HG03457 (cell line): Measurements from ENCODE around the gene ADPRS.

Experiments used
- ATAC-seq: cut with Tn5 transposase; IDR thresholded peaks from one replicate; pipeline ENCODE4 v1.9.1; 2021; ENCODE audit warnings: moderate number of reproducible peaks; ENCODE audit not compliant: unreplicated experiment

The ADPRS gene

DNA sequence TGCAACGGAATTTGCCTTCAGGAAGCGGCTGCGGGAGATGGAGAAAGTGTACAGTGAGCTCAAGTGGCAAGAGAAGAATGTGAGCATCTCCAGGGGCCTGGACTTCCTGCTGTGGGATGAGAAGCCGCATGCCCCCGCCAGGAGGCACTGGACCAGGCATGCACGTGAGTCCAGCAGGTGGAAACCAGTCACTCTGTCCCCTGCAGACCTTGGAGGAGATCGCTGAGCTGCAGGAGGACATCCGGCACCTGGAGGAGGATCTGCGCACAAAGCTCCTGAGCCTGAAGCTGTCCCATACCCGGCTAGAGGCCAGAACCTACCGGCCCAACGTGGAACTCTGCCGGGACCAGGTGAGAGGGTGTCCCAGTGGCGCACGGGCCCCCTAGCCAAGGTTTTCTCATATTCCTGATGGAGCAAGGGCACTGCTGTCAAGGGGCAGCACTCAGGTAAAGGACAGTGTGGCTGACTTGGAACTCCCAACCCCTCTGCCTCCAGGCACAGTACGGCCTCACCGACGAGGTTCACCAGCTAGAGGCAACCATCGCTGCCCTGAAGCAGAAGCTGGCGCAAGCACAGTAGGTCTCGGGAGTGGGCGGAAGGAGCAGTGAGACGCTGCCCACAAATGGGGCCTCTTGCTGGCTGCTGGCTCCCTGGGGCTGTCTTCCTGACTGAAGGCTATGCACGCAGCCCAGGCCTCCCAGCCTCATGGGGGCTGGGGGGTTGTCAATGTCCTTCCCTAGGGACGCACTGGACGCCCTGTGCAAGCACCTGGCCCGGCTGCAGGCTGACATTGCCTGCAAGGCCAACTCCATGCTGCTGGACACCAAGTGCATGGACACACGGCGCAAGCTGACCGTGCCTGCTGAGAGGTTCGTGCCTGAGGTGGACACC is 1.2 kb upstream of the ADPRS start:
- no peak for ATAC-seq

DNA sequence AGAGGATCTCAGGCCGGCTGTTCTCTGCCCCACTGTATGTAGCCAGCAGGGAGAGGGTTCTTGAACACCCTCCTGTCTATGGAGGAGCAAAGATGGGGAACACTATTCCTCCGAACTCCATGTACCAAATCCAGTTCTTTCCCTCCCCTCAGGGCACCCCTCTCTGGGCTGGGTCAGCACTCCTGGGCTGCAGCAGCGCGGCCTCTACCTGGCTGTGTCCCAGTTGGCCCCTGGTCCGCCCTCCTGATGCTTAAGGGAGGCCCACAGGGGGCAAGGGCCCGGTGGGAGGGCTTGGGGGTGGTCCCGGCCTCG is 471 bp upstream of the ADPRS start:
- ATAC-seq: no peak

DNA sequence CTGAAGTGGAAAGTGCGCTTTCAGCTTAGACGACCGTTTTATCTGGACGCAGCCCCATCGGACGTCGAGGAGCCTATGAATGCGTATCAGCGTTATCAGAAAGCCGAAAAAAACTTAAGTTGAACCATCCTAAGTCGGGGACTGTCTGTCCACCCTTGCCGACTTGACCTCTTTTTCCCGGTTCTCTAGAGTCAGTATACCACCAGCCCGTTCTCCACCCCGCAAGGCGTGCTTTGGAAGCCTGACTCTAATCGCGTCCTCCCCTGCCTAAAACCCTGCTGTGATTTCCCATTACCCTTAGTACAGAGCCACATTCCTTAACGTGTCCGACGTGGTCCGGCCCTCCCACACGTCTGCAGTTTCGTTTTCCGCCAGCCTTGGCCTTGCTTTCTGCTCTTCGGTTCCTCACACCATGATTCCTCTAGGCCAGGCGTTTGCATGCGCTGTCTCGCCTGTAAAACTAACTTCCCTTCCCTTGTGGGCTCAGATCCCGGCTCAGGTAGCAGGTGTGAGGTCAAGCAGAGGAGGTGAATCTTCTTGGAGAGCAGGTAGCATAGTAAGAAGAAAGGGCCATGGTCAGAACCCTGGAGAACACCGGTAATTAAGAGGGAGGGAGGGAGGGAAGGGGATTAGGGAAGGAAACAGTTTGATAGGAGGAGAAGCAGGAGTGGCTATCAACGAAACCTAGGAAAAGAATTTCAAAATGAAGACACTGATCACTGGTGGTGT is 865 bp downstream of the ADPRS start:
- no peak for ATAC-seq

DNA sequence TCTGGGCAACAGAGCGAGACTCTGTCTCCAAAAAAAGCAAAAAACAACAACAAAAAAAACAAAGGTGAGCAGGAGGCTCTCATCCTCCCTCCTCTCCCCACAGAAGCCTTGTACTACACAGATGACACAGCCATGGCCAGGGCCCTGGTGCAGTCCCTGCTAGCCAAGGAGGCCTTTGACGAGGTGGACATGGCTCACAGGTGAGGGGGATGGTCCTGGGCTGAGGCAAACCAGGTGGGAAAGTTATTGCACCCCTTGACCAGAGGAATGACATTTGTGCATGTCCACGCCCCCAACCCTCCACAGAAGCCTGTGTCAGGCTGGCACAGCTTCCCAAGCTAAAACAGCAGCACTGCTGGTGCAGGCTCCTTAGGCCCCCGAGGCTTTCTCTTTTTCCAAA is 2.4 kb downstream of the ADPRS start:
- ATAC-seq: no peak

DNA sequence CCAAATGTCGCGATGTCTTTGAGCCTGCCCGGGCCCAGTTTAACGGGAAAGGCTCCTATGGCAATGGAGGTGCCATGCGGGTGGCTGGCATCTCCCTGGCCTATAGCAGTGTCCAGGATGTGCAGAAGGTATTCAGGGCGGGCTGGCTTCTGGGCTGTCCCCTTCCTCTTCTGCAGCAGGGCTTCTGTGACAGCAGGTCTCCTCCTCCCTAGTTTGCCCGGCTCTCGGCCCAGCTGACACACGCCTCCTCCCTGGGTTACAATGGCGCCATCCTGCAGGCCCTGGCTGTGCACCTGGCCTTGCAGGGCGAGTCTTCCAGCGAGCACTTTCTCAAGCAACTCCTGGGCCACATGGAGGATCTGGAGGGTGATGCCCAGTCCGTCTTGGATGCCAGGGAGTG is 3.0 kb downstream of the ADPRS start:
- ATAC-seq: no peak

DNA sequence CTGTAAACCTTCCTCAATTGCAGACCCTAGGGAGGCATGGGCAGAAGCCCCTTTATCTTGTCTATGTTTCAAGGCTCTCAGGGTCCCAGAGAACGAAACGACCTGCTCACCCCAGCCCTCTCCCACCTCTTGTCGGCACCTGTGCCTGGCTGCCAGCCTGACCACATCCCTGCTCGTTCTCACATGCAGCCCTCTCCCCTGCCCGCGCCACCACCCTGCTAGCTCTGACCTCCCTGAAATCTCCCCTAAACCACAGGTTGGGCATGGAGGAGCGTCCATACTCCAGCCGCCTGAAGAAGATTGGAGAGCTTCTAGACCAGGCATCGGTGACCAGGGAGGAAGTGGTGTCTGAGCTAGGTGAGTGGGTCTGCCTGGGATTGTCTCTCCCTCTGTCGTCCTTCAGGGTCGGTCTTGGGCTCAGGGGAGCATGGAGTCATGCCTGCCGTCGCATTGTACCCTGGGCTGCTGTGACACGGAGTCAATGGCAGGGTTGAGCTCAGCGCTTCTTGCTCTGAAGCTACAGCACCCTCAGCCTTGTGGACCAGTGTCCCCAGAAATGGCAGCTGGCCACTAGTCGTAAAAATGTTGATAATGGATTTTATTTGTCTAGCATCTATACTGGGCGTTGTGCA is 3.6 kb downstream of the ADPRS start:
- ATAC-seq: no peak

DNA sequence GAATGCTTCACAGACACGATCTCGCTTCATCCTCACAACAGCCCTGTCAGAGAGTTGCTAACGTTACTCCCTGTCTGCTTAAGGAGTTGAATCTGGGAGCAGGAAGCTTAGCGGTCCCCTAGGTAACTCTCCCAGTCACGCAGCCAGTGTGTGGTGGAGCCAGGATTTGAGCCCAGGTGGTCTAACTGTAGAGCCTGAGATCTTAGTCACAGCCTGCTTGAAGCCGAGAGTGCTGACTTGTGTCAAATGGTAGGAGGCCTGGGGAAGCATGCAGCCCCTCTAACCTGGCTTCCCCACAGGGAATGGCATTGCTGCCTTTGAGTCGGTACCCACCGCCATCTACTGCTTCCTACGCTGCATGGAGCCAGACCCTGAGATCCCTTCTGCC is 4.1 kb downstream of the ADPRS start:
- ATAC-seq: no peak

DNA sequence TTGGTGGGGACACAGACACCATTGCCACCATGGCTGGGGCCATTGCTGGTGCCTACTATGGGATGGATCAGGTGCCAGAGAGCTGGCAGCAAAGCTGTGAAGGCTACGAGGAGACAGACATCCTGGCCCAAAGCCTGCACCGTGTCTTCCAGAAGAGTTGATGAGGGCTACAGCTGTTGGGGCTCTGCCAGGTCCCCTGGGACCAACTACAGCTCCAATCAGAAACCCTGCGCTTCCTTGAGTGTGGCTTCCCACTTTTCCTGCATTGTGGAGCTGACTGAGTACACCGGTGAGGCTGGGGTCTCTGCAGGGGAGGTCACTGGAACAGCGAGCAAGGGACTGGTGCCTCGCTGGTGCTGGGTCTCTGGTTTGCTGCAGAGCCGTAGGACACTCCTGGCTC is 4.5 kb downstream of the ADPRS start:
- no peak for ATAC-seq

DNA sequence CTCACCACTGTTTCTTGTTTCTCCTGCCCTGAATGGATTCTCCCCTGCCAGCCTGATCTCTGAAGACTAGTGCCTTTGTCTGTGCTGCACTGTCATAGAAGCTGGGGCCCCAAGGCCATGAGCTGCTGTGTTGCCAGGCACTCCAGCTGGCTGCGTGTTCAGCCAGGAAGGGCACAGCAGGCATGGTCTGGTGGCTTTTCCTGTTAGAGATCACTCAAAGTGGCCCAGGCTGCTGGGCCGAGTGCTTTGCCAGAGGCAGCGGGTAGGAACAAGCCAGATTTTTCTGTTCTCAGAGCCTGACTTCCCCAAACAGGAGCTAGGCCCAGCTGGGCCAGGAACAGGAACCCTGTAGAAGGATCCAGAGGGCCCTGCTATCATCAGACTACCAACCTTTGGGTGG is 5.2 kb downstream of the ADPRS start:
- no peak for ATAC-seq

DNA sequence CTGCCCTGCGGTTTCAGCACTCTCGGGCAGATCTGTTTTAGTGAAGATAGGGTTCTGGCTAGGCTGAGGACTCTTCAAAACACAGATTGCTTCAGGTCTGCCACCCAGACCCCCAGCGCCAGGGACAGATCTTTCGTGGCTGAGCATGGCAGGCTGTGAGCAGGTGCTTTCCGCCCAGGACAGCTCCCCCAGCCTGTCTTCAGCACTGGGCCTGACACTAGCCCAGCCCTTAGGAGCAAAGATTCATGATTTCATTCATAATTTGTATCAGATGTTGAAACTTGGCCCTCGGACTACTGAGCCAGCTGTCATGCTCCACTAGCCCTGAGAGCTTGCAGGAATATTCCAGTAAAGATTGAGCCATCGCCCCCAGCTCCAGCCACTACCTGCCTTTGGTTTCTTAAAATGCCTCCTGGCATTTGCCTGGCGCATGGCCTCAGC is 5.9 kb downstream of the ADPRS start:
- no peak for ATAC-seq

DNA sequence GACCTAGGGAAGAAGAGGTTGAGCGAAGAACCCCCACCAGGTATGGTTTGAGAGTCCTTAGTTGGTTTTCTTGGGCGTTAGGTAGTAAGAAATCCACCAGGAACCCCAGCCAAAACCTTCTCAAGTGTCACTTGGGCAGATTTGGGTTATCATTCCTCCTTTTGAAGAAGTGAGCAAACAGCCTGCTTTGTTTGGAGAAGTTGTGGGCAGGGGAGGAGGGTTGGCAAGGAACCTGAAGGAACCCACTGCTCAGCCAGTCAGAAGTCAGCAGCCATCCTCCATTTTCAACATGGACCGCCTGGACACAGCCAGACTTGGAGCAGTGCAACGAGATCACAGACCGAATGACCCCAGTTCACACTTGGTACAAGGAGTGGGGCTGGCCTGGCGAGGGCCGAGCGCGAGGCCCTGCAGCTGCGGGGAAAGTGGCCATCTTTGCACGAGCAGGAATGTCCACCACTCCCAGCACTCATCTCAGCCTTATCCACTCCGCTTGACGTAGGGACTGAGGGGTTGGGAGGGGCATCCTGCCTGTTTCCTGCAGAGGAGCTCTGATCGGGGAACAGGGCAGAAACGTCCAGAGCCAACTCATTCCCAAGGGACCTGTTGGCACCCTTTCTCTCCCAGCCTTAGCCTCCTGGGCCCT is 7.2 kb downstream of the ADPRS start:
- ATAC-seq: no peak

DNA sequence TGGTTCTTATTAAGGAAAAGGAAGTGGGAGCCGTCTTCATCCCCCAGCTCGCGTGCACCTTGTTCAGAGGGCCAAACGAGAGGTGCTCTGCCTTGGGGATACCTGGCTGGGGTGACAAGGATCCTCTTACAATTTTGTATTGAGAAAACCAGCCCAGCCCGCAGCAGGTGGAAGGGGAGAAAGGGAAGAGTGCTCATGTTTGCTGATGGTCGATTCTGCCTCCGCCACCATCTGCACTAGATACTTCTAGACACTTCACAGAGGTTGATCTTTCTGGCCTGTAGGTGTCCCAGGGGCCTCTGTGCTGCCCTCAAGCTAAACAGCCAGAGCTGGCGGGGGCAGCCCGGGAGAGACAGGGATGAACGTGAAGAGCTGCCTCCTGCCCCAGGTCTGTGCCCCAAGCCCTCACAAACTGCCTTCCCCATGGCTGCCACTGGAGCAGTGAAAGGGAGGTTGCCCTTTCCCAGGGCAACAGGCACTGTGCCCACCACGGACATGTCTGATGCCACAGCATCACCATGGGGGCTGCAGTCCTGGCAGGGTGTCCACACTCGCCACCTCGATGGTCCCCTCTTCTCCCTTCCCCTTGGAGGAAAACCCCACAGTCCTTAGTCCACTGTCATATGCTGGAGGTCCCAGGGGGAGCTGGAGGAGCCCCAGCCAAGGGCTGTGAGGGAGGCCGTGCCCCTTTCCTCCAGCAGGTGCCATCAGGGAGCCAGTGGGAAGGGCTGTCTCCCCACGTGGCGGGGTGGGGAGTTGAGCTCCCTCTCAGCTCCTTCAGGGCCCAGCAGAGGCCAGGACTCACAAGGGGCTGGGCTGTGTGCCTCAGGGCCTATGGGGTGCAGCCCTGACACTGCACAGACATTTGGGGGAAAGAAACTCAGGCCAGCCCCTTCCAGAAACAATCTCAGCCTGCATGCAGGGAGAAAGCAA is 8.1 kb downstream of the ADPRS start:
- no peak for ATAC-seq

DNA sequence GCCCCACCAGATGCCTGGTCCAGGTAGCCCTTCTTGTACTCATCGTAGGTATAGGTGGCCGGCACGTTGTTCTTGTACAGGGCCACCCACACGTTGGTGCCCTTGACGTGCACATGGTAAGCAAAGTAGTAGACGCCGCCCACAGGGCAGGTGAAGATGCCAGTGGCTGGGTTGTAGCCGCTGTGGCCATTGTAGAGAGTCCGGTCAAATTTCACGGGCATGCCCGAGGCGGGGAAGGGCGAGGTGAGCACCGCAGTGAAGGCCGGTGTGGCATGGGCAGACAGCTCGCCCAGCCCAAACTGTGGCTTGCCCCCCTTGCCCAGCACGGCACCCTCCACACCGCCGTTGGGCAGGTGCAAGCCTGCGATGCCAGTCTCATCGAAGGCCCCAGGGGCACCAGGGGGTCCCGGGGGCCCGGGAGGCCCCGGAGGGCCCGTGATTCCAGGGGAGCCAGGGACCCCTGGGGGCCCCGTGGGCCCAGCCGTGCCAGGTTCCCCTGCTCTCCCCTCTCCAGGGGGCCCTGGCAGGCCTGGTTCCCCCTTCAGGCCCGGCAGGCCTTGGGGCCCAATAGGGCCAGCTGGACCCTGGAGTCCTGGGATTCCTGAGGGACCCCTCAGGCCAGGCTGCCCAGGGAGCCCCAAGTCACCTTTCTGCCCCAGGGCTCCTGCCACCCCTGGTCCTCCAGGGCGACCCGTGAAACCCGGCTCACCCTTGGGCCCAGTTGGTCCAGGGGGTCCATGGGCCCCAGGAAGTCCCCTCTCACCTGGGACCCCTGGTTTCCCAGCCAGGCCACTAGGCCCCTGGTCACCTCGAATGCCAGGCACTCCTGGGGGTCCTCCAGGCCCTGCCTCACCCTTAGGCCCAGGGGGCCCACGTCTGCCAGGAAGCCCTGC is 9.2 kb downstream of the ADPRS start:
- ATAC-seq: no peak

DNA sequence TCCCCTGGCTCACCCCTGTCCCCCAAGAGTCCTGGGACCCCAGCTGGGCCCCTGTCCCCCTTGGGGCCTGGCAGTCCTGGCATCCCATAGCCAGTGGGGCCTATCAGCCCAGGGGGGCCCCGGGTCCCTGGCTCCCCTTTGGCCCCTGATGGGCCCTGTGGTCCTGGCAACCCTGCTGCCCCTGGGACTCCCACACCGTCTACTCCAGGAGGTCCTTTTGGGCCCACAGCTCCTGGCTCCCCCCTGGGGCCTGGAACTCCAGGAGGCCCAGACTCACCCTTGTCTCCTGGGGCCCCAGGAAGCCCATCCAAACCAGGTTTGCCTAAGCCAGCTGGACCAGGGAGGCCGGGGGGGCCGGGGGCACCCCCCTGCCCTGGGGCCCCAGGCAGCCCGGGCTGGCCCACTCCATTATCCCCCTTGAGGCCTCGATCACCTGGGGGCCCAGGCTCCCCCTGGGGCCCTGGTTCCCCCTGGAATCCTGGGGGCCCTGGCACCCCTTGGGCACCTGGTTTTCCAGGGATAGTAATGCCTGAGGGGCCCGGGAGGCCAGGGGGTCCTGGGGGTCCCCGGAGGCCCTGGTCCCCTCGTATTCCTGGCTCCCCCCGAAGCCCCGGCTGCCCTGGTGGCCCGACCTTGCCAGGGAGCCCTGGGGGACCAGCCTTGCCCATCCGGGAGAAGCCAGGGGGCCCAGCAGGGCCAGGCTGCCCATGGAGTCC is 10.1 kb downstream of the ADPRS start:
- ATAC-seq: no peak

DNA sequence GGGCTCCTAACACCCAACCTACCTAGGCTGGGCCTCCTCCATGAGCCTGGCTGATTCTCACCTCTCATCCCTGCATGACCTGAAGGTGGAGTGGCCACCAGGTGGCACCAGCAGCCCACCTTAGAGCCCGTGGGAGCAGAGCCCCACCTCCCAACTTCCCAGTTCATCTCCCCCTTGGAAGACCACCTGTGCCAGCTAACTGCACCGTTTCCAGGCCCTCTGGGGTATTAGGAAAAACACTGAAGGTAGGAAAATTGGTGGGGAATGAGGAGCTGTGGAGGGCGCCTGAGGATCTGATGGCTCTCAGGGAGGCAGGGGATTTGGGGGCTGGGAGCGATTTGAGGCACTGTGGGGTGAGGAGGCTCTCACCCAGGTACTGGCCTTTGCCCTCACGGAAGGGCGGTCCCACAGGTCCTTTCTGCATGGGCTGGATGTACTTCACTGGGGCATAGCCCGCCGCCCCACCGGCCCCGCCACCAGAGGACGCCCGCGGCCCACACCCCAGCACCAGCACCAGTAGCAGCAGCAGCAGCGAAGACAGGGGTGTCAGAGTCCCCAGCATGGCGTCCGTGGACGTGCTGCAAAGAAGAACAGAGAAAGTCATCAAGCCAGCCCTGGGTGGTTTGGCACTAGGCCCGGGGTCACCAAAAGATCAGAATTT is 11.1 kb downstream of the ADPRS start:
- no peak for ATAC-seq

DNA sequence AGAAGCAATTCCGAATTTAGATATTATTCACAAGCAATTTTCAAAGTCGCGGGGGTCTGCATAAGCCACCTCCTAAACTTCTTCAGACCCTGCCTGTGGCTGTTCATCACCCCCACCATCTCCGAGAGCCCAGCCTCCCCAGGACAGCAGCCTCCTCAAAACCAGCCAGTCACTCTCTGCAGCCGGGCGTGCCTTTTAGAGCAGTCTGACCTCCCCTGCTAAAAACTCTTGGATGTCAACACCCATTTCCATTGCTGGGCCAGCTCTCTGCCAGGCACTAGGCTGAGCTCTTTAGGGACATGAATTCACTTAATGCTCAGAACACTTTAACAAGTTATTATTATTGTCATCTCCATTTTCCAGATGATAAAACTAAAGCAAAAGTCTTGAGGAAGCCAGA is 11.7 kb downstream of the ADPRS start:
- ATAC-seq: no peak

DNA sequence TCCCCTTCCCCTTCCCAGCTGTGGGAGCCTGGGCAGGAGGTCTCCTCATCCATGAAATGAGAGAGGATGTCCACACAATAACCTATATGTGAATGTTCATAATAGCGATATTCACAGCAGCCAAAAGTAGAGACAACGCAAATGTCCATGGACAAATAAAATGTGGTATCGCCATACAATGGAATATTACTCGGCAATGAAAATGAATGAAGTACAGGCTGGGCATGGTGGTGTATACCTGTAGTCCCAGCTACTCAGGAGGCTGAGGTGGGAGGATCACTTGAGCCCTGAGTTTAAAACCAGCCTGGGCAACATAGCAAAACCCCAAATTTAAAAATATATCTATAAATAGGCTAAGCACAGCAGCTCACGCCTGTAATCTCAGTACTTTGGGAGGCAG is 12.9 kb downstream of the ADPRS start:
- ATAC-seq: no peak

DNA sequence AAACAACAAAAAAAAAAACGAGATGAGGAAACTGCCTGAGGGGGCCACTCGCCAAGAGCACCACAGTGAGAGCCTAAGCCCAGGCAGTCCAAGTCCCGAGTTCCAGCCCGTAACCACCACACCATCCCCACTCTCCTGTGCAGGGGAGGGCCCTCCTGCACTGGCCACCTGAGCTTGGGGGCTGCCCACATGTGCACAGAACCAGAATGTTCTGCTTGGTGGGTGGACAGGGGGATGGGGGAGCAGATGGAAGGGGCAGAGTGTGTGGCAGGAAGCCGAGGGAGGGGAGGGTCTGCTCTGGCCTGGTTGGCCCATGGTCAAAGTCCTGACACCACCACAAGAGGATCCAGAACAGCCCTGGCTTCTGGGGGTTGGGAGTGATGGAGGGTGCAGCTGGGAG is 17.6 kb downstream of the ADPRS start:
- ATAC-seq: no peak
